Lower leg skin (tissue), 4 donors: ENCODE data around the gene ISCA2. TPM values are rescaled to one million over a fixed set of nuclear protein-coding genes. Genes with fewer than 3 reads are reported as not detected.

Source experiments
- DNase-seq, 2 donors: peaks; one replicate each; pipeline ENCODE4 v3.0.0-alpha.2; 2019; ENCODE audit warnings: low spot score in 2 of 2
- H3K4me3 ChIP-seq: fragments of 200-600 bp; sonication (generic); 2 replicates; pipeline ENCODE4 v1.5.1; 2017; ENCODE audit warnings: mild to moderate bottlenecking, low read depth; ENCODE audit not compliant: poor library complexity, severe bottlenecking
- POLR2A ChIP-seq, 2 donors: fragments of 450-650 bp; IDR thresholded peaks; one replicate each; pipeline ENCODE4 v1.6.1; 2016 to 2017; ENCODE audit warnings: antibody characterized with exemption in 2 of 2, mild to moderate bottlenecking in 1 of 2, moderate library complexity in 1 of 2
- WGBS, 2 donors: methylation state at CpG; one replicate each; pipeline ENCODE4 v1.1.5; 2018; 5-methylcytosine and 5-hydroxymethylcytosine counted together
- intact Hi-C: fragments of 100-400 bp; cut with DNase I; formaldehyde crosslinking; loops from one replicate; pipeline ENCODE4 v1.15.0; 2023; ENCODE audit warnings: low total_unique reads
- total RNA-seq, 4 donors: library from RNA; depleted of rRNA; stranded (reverse); fragments of >200 nt; gene quantifications; one replicate each; pipeline ENCODE4 v1.1.0, GENCODE V29; 2016
- TF ChIP-seq, protein P1 (sequence below), 3 donors: fragments of 450-650 bp; IDR thresholded peaks; one replicate each; pipeline ENCODE4 v1.5.1; 2016; ENCODE audit warnings: antibody characterized with exemption in 3 of 3, mild to moderate bottlenecking in 3 of 3, moderate library complexity in 2 of 3

Gene ISCA2
- total RNA-seq, 4 donors from 2014 or later, result 4.1 to 14.4 (median 12.4) TPM

DNA sequence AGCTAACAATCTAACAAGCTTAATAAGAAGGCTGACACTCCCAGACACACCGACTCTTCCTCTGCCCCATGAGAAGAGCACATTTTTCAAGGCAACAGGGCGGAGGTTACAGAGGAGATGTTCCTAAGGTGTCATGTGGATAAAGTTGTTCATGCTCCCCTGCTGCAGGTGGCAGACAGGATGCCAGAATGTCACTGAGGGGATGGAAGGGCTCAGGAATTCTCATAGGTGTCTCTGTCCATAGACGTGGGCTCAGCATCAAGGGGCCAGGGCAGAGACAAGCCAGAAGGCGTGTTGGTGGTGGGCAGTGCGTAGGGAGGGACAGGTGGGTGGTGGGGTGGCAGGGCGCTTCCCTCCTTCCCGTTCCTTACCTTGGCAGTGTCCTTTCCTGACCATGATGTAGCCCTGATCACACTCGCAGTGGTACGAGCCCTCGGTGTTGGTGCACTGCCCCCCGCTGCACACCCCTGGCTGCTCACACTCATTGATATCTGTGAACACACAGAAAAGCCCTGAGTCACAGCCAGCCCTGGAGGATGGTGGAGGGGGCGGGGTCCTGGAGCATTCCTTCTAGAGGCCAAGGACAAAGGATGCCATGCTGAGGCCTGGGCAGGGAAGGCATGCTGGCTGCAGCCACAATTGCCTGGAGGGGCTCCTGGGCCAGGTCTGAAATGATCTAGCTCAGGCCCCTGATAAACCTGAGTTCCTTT, 23.0 kb downstream of the ISCA2 start:
- WGBS, 2 donors, result 89 to 91% methylated on average over 12 of the region's 12 CpGs
- DNase-seq, result no peak
- intact Hi-C loops, result no loop called here
- no peak for TF ChIP-seq POLR2A (IDR thresholded peaks at IDR 0.05)
- TF ChIP-seq, protein P1, sequence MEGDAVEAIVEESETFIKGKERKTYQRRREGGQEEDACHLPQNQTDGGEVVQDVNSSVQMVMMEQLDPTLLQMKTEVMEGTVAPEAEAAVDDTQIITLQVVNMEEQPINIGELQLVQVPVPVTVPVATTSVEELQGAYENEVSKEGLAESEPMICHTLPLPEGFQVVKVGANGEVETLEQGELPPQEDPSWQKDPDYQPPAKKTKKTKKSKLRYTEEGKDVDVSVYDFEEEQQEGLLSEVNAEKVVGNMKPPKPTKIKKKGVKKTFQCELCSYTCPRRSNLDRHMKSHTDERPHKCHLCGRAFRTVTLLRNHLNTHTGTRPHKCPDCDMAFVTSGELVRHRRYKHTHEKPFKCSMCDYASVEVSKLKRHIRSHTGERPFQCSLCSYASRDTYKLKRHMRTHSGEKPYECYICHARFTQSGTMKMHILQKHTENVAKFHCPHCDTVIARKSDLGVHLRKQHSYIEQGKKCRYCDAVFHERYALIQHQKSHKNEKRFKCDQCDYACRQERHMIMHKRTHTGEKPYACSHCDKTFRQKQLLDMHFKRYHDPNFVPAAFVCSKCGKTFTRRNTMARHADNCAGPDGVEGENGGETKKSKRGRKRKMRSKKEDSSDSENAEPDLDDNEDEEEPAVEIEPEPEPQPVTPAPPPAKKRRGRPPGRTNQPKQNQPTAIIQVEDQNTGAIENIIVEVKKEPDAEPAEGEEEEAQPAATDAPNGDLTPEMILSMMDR (IDR thresholded peaks at IDR 0.05), result no peak
- H3K4me3 ChIP-seq, result no peak overlapping the region

DNA sequence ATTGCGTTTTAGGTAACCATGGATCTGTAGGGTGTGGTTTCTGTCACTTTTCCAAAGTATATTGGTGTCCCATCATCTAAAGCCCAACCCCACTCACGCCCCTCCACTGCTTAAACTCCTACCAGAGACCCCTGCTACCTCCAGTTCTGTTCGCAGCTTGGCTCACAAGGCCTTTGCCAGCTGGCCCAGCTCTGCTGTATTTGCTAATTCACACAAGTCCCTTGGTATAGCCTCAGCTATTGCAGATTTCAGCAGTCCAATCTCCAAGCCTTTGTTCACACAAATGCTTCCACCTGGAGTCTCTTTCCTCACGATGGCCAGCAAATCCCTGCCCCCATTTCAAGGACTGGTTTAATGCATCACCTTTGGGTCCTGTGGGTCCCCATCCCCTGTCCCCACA, 24.2 kb downstream of the ISCA2 start:
- WGBS, 2 donors, result 61 to 63% methylated on average over 4 of the region's 4 CpGs
- TF ChIP-seq POLR2A (IDR thresholded peaks at IDR 0.05), result no peak
- TF ChIP-seq, protein P1 (IDR thresholded peaks at IDR 0.05), result no peak
- no peak for DNase-seq
- intact Hi-C loops, result no loop called here
- no peak overlapping the region for H3K4me3 ChIP-seq

DNA sequence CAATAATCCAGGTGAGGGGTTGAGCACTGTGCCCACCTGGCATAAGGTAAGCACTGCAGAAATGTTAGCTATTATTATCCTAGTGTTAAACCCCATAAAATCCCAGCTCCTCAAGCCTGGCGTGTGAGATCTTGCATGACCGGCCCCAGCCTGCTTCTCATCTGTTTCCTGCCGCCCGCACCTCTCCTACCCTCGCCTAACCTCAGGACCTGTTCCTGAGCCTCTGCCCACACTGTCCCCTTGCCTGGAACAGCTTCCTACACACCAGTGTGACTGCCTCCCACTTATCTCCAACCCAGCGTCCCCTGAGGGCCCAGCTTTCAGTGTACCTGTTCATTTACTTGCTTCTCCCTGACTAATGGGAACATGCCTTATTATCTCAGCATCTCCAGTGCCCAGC, 24.7 kb downstream of the ISCA2 start:
- intact Hi-C loops, result no loop called here
- H3K4me3 ChIP-seq, result no peak overlapping the region
- TF ChIP-seq, protein P1 (IDR thresholded peaks at IDR 0.05), result no peak
- TF ChIP-seq POLR2A (IDR thresholded peaks at IDR 0.05), result no peak
- no peak for DNase-seq
- 44 to 46% methylated on average over 6 of the region's 6 CpGs for WGBS, 2 donors

DNA sequence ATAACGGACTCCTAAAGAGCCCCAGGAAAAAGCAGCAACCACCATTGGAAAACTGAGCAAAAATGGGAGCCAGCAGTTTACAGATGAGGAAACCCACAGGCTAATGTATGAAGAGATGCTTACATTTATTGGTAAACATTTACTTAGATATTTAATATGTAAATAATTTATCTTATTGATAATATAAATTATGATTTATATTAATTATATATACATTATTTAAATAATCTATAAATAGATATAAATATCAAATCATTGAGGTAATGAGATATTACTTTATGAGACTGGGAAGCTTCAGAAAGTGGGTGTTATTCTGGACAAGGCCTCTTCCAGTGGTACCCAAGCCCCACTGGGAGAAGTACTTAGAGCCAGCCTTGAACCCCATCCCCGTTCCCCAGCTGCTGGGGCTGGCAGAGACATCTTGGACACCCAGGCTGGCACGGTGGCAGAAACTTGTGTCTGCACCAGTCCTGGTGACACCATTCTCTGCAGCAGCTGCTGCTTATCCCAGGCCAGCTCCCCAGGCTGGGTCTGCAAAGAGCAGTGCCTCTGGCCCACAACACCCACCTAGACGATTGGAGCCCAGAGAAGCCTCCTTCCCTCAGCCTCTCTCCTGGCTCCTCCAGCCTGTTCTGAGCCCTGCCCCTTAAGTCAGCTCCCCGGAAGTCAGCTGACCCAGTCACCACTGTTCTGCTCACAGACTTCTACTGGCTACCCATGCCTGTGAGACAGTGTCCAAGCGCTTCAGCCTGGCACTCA, 25.9 kb downstream of the ISCA2 start:
- no peak for DNase-seq
- H3K4me3 ChIP-seq, result no peak overlapping the region
- intact Hi-C loops, result no loop called here
- TF ChIP-seq, protein P1 (IDR thresholded peaks at IDR 0.05), result no peak
- no peak for TF ChIP-seq POLR2A (IDR thresholded peaks at IDR 0.05)
- 77 to 84% methylated on average over 6 of the region's 6 CpGs for WGBS, 2 donors

DNA sequence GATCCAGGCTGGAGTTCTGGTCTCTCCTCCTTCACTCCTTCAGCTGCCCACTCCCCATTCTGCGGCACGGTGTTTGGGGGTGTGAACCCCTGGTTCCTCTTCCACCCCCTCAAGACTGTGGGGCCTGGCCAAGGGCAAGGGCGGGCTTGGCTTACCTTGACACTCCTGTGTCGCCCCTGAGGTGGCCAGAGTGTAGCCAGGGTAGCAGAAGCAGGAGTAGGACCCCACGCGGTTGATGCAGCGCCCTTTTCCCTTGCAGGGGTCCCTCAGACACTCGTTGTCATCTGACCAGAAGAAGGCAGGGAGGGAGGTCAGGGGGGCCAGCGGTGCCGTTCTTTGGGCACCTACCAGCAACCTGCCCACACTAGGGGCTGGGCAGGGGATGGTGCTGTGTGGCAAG, 28.2 kb downstream of the ISCA2 start:
- no peak for DNase-seq
- intact Hi-C loops, result no loop called here
- WGBS, 2 donors, result 92% methylated on average over 10 of the region's 10 CpGs
- no peak overlapping the region for H3K4me3 ChIP-seq
- TF ChIP-seq, protein P1 (IDR thresholded peaks at IDR 0.05), result no peak
- no peak for TF ChIP-seq POLR2A (IDR thresholded peaks at IDR 0.05)
